ENCODE results near the gene F10. TPM values are rescaled to one million over a fixed set of nuclear protein-coding genes. Genes with fewer than 3 reads are reported as not detected.

F10 gene
- total RNA-seq, 1 experiment from 2014 or later, result not detected

- intact Hi-C loops (cut with micrococcal nuclease; ENCODE audit: unreplicated experiment), result no loop called here
Observed at GRCh38 chr13:113115363-113116205, 7.0 kb upstream of the F10 start.

GRCh38 chr13:113116206-113116800, 6.3 kb upstream of the F10 start:
- POLR2A ChIA-PET (ENCODE audit: low non-redundant PET), result no interaction called here
- Histone ChIP-seq H3K27me3 (replicated peaks; ENCODE audit: insufficient read depth, low read depth, low read length, poor library complexity) (no peaks in the 10 kb centered on the region), H3K4me3 (ENCODE audit: low read depth, low read length, poor library complexity, severe bottlenecking) (no peak overlapping the region), H3K4me1 (ENCODE audit: insufficient read depth, low read length, poor library complexity, severe bottlenecking) (no peaks in the 10 kb centered on the region), H3K27ac (ENCODE audit: low read depth, low read length, poor library complexity, severe bottlenecking) (no peak overlapping the region), H3K9me3 (ENCODE audit: low read depth, low read length, poor library complexity, severe bottlenecking) (no peaks in the 10 kb centered on the region), H3K36me3 (ENCODE audit: insufficient read depth, low read length, poor library complexity, severe bottlenecking) (no peaks in the 10 kb centered on the region)
- TF ChIP-seq EZH2 (IDR thresholded peaks at IDR 0.05; ENCODE audit: borderline replicate concordance, low read depth, low read length, poor library complexity, severe bottlenecking), result no peak
- TF ChIP-seq CTCF (conservative IDR thresholded peaks at IDR 0.05; ENCODE audit: low read depth, low read length), result no peak
- no peak for DNase-seq (ENCODE audit: low spot score)
- no TSS peak for BruUV-seq (replicated peaks)
- intact Hi-C loops (cut with micrococcal nuclease; ENCODE audit: unreplicated experiment), result no loop called here
- CTCF ChIA-PET, result no interaction called here

More at GRCh38 chr13:113115363-113116205, 7.0 kb upstream of the F10 start:
- DNase-seq (ENCODE audit: low spot score), result no peak
- H3K27ac ChIP-seq (ENCODE audit: low read depth, low read length, poor library complexity, severe bottlenecking), result no peak overlapping the region
- H3K4me3 ChIP-seq (ENCODE audit: low read depth, low read length, poor library complexity, severe bottlenecking), result no peak overlapping the region
- no peaks in the 10 kb centered on the region for H3K4me1 ChIP-seq (ENCODE audit: insufficient read depth, low read length, poor library complexity, severe bottlenecking)
- ChIA-PET POLR2A (ENCODE audit: low non-redundant PET) (no interaction called here), CTCF (no interaction called here)
- no peaks in the 10 kb centered on the region for H3K36me3 ChIP-seq (ENCODE audit: insufficient read depth, low read length, poor library complexity, severe bottlenecking)
- H3K27me3 ChIP-seq (replicated peaks; ENCODE audit: insufficient read depth, low read depth, low read length, poor library complexity), result peaks cover 6% of the 10 kb centered on the region
- no peaks in the 10 kb centered on the region for H3K9me3 ChIP-seq (ENCODE audit: low read depth, low read length, poor library complexity, severe bottlenecking)
- no TSS peak for BruUV-seq (replicated peaks)
- TF ChIP-seq EZH2 (IDR thresholded peaks at IDR 0.05; ENCODE audit: borderline replicate concordance, low read depth, low read length, poor library complexity, severe bottlenecking) (no peak), CTCF (conservative IDR thresholded peaks at IDR 0.05; ENCODE audit: low read depth, low read length) (no peak)

DNA sequence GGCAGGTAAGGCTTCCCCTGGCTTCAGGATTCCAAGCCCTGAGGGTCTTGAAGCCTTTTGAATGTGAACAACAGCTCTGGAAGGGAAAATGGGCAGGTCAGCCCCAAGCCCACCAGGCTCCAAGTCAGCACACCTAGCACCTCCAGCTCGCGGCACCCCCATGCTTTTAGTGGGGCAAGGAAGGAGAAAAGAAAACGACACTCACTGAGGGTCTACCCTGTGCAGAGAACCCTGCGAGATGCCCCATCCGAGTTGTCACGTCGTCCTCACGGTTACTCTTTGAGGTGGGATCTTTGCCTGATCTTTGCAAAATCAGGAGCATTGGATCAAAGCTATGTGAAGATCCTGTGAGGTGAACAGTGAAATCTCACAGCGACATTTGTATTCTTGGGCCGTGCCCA, 5.7 kb upstream of the F10 start:
- Histone ChIP-seq H3K4me1 (ENCODE audit: insufficient read depth, low read length, poor library complexity, severe bottlenecking) (no peaks in the 10 kb centered on the region), H3K27ac (ENCODE audit: low read depth, low read length, poor library complexity, severe bottlenecking) (no peak overlapping the region), H3K9me3 (ENCODE audit: low read depth, low read length, poor library complexity, severe bottlenecking) (no peaks in the 10 kb centered on the region), H3K36me3 (ENCODE audit: insufficient read depth, low read length, poor library complexity, severe bottlenecking) (no peaks in the 10 kb centered on the region), H3K4me3 (ENCODE audit: low read depth, low read length, poor library complexity, severe bottlenecking) (no peak overlapping the region), H3K27me3 (replicated peaks; ENCODE audit: insufficient read depth, low read depth, low read length, poor library complexity) (no peaks in the 10 kb centered on the region)
- ChIA-PET POLR2A (ENCODE audit: low non-redundant PET) (no interaction called here), CTCF (no interaction called here)
- DNase-seq (ENCODE audit: low spot score), result no peak
- intact Hi-C loops (cut with micrococcal nuclease; ENCODE audit: unreplicated experiment), result no loop called here
- no TSS peak for BruUV-seq (replicated peaks)
- no peak for TF ChIP-seq CTCF (conservative IDR thresholded peaks at IDR 0.05; ENCODE audit: low read depth, low read length)
- no peak for TF ChIP-seq EZH2 (IDR thresholded peaks at IDR 0.05; ENCODE audit: borderline replicate concordance, low read depth, low read length, poor library complexity, severe bottlenecking)

Measured in A673 (cell line).